Stimulated activated effector memory CD8-positive, alpha-beta T cell treated with anti-CD3 and anti-CD28 coated beads, Interleukin-12 subunit alpha, Interleukin-12 subunit beta, amount 100 ng/mL, for 72 hours (primary cell): ENCODE results near the gene NGEF.

Source experiments
- ATAC-seq: fragments of 150-1000 bp; cut with Tn5 transposase; 2 replicates; pipeline ENCODE4 v1.10.0; 2021
- DNase-seq, 2 donors: peaks; one replicate each; pipeline ENCODE4 v3.0.0; 2021 to 2022; ENCODE audit warnings: low spot score in 2 of 2
- H3K27ac Mint-ChIP-seq: one replicate; pipeline ENCODE4 v1.8.0; 2022; ENCODE audit warnings: mild to moderate bottlenecking, mixed read lengths
- H3K36me3 Mint-ChIP-seq: one replicate; pipeline ENCODE4 v1.8.0; 2022; ENCODE audit warnings: mild to moderate bottlenecking, mixed read lengths
- H3K4me1 Mint-ChIP-seq: one replicate; pipeline ENCODE4 v1.8.0; 2022; ENCODE audit warnings: mixed read lengths
- H3K4me3 Mint-ChIP-seq: one replicate; pipeline ENCODE4 v1.8.0; 2022; ENCODE audit warnings: mild to moderate bottlenecking, mixed read lengths
- H3K9me3 Mint-ChIP-seq: one replicate; pipeline ENCODE4 v1.8.0; 2022; ENCODE audit warnings: mixed read lengths

The NGEF gene

DNA sequence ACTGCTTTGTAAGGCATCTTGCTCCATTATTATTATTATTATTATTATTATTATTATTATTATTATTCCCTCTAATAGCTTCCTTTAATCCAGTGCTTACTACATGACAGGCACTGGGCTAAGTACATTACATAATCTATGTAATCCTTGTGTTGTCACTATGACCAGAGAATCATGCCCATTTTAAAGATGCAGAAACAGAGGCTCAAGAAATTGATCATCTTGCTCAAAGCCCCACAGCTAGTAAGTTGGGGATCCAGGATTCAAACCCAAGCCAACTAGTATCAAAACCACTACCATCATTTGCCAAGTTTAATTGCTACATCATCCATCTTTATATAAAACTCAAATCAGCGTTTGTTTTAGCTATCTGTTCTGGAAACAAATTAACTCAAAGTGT, 594 bp upstream of the NGEF start:
- no peak overlapping the region for H3K27ac Mint-ChIP-seq
- H3K4me3 Mint-ChIP-seq: no peak overlapping the region
- H3K36me3 Mint-ChIP-seq: no peaks in the 10 kb centered on the region
- H3K9me3 Mint-ChIP-seq: peaks cover 4% of the 10 kb centered on the region
- no peak for DNase-seq
- no peaks in the 10 kb centered on the region for H3K4me1 Mint-ChIP-seq
- no peak for ATAC-seq

DNA sequence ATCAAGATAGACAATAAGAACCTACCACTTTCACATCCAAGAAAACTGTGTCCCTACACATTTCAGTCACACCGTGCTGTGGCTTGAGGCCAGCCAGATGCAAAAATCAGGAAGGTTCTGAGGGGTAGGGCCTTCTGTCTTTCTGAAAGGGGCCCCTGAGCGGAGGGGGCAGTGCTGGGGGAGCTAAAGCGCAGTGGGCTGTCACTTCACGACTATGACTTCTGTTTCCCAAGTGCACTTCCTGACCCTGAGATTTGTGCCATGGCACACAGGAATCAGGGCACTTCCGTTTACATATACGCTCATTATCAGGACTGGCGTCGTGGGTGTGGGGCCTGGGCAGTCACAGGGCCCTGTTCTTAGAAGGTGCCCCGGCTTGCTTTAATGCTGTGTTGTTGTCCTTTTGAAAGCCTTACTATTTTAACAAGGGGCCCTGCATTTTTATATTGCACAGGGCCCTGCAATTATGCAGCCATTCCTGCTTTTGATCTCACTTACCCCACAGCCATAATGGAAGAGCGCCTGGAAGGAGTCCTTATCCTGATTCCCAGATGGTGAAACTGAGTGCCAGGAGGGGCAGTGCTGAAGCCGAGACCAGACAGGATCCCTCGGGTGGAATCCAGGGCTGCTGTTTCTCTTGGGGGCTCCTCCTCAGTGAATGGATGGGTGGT, 620 bp downstream of the NGEF start:
- no peak overlapping the region for H3K27ac Mint-ChIP-seq
- peaks cover 4% of the 10 kb centered on the region for H3K9me3 Mint-ChIP-seq
- no peak overlapping the region for H3K4me3 Mint-ChIP-seq

DNA sequence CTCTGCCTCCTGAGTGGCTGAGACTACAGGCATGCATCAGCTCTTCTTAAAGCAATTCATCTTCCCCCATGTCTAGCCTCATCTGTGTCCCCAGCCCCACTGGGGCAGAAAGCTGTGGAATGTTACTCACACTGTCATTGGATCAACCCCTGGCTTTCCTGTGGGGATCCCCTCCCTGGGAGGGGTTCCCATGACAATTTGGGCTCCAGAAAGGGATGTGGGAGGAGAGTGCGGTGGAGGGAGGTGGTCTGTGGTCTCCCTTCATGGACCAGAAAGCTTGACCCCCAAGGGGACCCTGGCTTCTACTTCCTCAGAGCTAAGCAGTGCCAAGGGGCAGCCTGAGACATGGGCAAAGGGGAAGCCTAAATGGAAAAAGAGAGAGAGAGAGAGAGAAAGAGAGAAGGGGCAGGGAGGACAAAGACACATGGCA, 1.3 kb downstream of the NGEF start:
- Mint-ChIP-seq H3K4me1 (no peaks in the 10 kb centered on the region), H3K36me3 (no peaks in the 10 kb centered on the region), H3K9me3 (peaks cover 4% of the 10 kb centered on the region), H3K27ac (no peak overlapping the region), H3K4me3 (no peak overlapping the region)
- ATAC-seq: no peak
- DNase-seq: no peak

More for the DNA sequence above, 620 bp downstream of the NGEF start:
- DNase-seq (no peak), ATAC-seq (no peak)
- Mint-ChIP-seq H3K4me1 (no peaks in the 10 kb centered on the region), H3K36me3 (no peaks in the 10 kb centered on the region)

DNA sequence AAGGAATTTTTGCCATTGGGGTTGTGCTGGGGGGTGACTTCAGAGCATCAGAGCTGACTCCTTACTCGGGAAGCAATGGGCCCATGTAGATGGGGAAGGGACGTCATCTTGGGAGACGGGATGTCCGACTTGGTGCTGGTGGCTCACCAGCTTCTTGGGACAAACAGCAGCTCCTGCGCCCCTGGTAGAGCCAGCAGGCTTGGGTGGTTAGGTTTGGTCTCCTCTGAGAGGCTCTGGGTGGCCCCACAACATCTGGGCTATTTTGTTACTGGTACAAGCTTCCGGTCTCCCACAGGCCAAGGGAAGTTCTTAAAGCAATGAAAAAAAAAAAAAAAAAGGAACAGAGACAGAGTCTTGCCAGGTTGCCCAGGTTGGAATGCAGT, 1.8 kb downstream of the NGEF start:
- H3K4me1 Mint-ChIP-seq: no peaks in the 10 kb centered on the region
- ATAC-seq: no peak
- peaks cover 4% of the 10 kb centered on the region for H3K9me3 Mint-ChIP-seq
- H3K36me3 Mint-ChIP-seq: no peaks in the 10 kb centered on the region
- no peak overlapping the region for H3K4me3 Mint-ChIP-seq
- no peak overlapping the region for H3K27ac Mint-ChIP-seq
- no peak for DNase-seq

DNA sequence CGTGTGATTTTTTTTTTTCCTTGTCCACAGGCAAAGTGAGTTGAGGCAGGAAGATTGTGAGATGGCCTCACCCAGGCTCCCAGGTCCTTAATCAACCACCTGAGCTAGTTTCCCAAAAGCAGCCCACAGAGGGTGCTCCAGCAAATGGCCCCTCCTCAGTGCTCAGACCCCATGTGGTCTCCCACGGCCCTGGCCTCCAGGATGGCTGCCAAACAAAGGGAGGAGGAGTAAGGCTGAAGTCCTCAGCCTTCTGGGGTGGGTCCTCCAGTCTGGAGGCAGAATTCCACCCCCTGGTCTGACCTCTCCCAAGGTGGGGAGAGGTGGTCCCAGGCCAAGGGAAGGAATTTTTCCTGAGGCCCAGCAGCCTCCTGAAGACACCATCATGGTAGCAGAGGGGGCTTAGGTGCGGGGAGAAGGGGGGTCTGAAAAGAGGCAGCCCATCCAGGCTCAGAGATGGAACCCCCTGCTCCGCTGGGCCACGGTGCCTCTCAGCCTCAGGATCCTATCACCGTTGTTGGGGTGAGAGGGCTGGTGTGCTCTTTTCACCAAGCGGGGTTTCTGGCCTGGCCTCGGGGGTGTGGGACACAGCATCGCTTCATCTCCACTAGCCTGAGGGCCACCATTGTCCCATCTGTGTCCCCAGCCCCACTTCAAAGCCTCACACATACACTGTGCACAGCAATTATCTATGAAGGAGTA, 2.3 kb downstream of the NGEF start:
- Mint-ChIP-seq H3K36me3 (no peaks in the 10 kb centered on the region), H3K27ac (no peak overlapping the region), H3K4me3 (no peak overlapping the region), H3K9me3 (peaks cover 4% of the 10 kb centered on the region), H3K4me1 (no peaks in the 10 kb centered on the region)
- DNase-seq (no peak), ATAC-seq (no peak)

DNA sequence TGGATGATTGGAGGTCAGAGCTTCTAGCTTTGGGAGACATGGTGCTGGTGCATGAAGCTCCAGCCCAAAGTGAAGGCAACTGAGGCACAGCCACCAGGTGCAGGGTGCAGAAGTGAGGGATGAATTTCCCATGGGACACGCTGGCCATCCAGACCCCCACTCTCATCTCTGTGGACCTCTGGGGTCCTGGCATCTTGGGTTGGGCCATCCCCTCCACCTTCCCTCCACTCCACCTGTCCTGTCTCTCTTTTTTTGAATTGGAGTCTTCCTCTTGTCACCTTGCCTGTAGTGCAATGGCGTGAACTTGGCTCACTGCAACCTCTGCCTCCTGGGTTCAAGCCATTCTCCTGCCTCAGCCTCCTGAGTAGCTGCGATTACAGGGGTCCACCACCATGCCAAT, 3.4 kb downstream of the NGEF start:
- Mint-ChIP-seq H3K9me3 (no peaks in the 10 kb centered on the region), H3K4me3 (no peak overlapping the region), H3K36me3 (no peaks in the 10 kb centered on the region), H3K27ac (no peak overlapping the region), H3K4me1 (no peaks in the 10 kb centered on the region)
- DNase-seq (no peak), ATAC-seq (no peak)

DNA sequence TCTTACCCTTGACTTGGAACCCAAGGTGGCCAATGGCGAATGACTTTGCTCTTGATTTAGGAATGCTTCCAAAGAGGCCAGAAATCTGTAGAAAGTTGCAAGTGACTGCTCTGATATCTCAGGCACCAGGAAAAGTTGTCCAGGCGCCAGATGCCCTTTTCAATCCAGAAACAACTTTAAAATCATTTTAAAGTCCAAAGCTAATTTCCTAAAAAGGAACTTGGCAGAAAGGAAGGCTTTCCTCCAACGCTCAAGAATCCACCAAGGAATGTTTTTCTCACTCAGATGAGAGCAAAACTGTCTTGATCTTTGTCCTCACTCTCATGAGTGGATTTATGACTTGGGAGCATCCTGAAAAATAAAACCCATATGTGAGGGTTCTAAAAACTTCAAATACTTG, 5.3 kb downstream of the NGEF start:
- H3K4me3 Mint-ChIP-seq: no peak overlapping the region
- no peaks in the 10 kb centered on the region for H3K9me3 Mint-ChIP-seq
- no peaks in the 10 kb centered on the region for H3K4me1 Mint-ChIP-seq
- H3K27ac Mint-ChIP-seq: no peak overlapping the region
- no peak for ATAC-seq
- H3K36me3 Mint-ChIP-seq: no peaks in the 10 kb centered on the region
- no peak for DNase-seq

DNA sequence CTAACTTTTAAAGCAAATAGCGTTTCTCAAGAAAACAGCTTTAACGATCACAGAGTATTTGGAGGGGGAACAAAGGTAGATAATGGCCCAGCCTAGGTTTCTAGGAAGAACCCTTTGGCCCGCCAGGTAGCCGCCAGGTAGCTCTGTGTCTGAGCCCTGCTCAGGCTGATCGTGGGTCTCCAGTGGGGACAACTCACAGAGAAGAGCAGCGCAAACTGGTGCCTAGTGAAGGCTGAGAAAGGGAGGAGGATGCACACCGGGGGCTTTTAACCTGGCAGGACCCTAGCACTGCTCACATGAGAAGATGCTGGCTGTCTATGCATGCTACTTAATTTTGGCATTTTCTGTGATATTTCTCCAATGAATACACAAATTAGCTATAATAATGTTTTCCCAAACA, 5.8 kb downstream of the NGEF start:
- H3K4me1 Mint-ChIP-seq: no peaks in the 10 kb centered on the region

DNA sequence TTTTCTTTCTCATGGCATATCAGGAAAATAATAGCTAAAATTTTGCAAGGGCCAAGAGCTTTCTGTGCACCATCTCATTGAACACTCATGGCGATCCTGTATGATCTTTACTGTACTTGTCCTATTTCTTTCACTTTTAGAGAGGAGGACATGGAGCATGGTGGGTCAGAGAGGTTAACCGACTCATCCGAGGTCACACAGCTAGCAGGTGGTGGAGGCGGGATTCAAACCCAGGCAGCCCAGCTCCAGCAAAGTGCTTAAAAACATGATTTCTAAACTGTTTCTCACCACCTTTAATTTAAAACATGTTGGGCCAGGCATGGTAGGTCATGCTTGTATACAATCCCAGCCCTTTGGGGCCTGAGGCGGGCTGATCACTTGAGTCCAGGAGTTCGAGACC, 6.4 kb downstream of the NGEF start:
- Mint-ChIP-seq H3K27ac (no peak overlapping the region), H3K9me3 (no peaks in the 10 kb centered on the region), H3K4me3 (no peak overlapping the region), H3K4me1 (no peaks in the 10 kb centered on the region), H3K36me3 (no peaks in the 10 kb centered on the region)
- ATAC-seq (no peak), DNase-seq (no peak)

More for the DNA sequence above, 5.8 kb downstream of the NGEF start:
- DNase-seq: no peak
- no peaks in the 10 kb centered on the region for H3K36me3 Mint-ChIP-seq
- ATAC-seq: no peak
- H3K27ac Mint-ChIP-seq: no peak overlapping the region
- no peaks in the 10 kb centered on the region for H3K9me3 Mint-ChIP-seq
- H3K4me3 Mint-ChIP-seq: no peak overlapping the region

DNA sequence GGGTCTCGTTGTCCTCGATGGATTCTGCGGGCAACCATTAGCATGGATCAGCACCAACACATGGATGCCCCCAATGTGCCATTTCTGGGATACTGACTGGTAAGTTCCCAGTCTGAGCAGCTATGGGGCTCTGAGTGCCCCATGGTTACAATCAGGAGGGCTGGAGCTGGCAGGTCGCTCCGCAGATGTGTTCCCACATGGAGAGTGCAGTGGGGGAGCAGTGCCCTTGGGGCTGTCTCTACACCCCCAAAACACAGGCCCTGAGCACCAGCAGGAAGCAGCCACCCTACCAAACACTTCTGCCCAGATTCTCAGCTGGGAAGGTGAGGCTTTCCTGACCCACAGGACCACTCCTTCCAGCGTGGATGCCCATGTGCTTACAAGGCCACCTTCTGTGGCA, 8.0 kb downstream of the NGEF start:
- H3K4me1 Mint-ChIP-seq: no peaks in the 10 kb centered on the region
- H3K9me3 Mint-ChIP-seq: no peaks in the 10 kb centered on the region
- no peak for ATAC-seq
- no peaks in the 10 kb centered on the region for H3K36me3 Mint-ChIP-seq
- DNase-seq: no peak
- H3K27ac Mint-ChIP-seq: no peak overlapping the region
- H3K4me3 Mint-ChIP-seq: no peak overlapping the region

DNA sequence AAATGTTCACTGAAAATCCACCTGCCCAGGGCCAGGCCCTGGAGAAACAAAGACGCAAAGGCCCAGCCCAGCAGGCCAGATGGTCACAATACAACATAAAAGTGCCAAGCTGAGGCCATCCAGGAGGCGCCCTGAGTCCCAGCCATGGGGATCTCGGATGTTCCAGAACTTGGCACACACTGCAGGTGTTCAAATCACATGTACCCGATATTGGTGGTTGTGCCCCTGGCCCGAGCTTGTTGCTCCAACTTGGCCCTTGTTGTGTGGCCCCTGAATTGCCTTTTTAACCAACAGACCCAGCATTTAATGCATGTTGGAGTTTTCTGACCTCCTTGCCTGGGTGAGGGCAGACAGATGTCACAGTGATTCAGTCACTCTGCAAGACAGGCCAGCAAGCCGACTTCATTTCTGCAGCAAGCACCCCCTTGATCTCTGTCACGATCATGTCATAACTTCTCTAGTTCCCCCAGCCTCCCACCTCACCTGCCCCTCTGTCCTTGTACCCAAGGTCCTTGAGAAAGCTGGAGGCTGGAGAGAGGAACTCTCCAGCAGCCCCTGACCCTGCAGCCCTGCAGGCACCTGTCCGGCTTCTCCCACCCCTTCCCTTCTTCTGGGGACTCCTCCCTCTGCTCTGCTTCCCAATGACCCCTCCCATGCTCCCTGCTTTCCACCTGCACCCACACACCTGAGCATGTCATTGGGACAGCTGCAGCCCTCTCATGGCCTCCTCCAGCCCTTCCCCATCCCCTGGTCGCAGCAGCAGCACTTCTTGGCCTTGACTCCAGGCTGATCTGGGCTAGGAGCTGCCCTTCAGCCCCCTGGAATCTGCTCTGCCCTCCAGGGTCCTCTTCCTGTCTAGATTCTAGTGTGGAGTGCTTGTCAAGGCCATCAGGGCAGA, 9.1 kb downstream of the NGEF start:
- Mint-ChIP-seq H3K4me3 (no peak overlapping the region), H3K27ac (no peak overlapping the region), H3K36me3 (no peaks in the 10 kb centered on the region), H3K4me1 (no peaks in the 10 kb centered on the region), H3K9me3 (no peaks in the 10 kb centered on the region)
- ATAC-seq (no peak), DNase-seq (no peak)

DNA sequence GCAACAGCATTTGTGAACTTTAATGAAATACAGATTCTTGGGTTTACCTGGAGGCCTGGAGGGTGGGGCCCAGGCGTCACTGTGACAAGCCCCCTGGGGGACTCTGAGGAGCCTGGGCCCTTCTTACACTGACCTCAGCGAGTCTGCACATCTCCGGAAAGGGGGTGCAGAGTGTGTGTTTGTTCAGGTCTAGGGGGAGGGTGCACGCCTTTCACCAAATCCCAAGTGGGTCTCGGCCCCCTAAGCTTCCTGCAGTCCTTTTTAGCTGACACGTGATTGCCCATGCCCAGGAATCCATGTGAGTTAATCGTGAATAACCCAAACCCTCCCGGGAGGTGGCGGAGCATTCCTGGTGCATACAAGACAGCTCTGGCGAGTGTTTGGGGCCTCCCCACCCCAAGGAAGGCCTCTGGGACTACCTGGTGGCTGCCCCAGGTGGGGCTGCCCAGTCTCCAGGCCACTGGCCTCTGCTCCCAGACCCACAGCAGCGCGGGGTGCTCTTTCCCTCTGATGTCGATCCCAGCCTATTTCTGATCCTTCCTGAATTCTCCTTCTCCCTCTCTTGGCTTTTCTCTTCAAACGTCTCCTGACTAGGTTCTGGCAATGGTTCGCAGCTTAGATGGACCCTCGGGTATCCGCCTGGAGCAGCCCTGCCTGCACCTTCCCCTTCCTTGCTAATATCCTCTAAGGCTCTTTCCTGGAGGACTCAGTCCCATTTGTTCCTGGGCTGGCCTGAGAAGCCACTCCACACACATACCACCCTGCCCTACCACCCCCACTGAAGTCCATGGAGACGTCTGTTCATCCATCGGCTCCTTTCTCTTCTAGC, 10.0 kb downstream of the NGEF start:
- Mint-ChIP-seq H3K9me3 (no peaks in the 10 kb centered on the region), H3K4me1 (no peaks in the 10 kb centered on the region), H3K27ac (no peak overlapping the region), H3K36me3 (no peaks in the 10 kb centered on the region), H3K4me3 (no peak overlapping the region)
- ATAC-seq (no peak), DNase-seq (no peak)

DNA sequence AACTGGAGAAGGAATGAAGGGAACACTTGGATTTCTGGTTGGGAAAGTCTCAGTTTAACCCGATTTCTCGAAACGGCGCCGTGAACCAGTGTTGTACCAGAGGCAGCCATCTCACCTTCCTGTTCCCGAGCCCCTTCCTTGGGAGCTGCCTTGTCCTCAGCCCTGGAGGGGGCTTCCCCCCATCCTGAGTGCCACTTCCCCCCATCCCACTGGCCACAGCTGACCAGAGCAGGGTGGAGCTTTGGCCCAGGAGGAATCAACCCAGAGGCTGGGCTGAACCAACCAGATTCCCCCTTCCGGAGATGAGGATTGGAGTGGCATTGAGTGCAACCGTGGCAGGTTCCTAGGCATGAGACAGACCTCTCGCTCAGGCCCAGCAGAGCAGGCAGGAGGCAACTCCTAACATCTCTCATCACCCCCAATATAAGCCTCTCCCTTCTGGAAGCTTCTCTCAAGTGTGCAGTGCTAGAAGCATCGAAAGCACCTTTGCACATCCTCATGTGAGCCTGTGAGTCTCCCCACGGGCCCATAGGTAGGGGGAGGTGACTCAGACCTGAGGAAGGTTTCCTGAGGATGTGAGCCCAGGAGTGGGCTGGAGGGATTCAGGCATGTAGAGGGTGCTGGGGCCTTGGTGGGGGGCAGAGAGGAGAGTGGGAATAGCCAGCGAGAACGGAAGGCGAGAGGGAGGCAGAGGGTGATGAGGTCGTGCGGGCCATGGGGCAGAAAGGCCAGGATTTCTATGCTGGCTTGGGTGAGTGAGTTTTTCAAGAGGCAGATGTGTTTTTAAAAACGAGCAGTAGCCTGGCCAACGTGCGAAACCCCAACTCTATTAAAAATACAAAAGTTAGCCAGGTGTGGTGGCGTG, 11.9 kb downstream of the NGEF start:
- ATAC-seq (no peak), DNase-seq (no peak)
- peak overlapping the region; percentile 23 for H3K27ac Mint-ChIP-seq
- no peaks in the 10 kb centered on the region for H3K36me3 Mint-ChIP-seq
- no peaks in the 10 kb centered on the region for H3K4me1 Mint-ChIP-seq
- no peaks in the 10 kb centered on the region for H3K9me3 Mint-ChIP-seq
- no peak overlapping the region for H3K4me3 Mint-ChIP-seq

DNA sequence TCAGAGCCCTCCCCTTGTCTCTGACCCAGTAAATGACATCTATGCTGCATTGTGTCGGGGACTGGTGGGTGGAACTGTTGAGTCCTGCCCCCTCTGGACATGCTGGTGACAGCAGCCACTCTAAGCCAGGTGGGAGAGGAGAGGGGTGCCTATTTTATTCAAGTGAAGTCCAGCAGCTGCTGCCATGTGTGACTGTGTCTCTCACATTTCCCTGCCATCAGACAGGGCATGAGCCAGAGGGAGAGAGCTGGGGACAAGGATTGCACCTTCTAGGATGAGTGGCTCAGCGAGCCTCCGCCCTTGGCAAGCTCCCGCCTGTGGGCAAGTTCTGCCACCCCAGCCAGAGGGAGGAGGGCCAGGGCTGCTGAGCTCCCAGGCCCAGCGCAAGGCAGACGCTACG, 13.7 kb downstream of the NGEF start:
- no peak overlapping the region for H3K4me3 Mint-ChIP-seq
- H3K36me3 Mint-ChIP-seq: no peaks in the 10 kb centered on the region
- DNase-seq (no peak), ATAC-seq (no peak)
- no peaks in the 10 kb centered on the region for H3K9me3 Mint-ChIP-seq
- H3K4me1 Mint-ChIP-seq: no peaks in the 10 kb centered on the region
- no peak overlapping the region for H3K27ac Mint-ChIP-seq
